ENCODE data around the gene RASGRF1.

- TF ChIP-seq CTCF (IDR thresholded peaks at IDR 0.05) (no peak), EZH2 (IDR thresholded peaks at IDR 0.05; ENCODE audit: borderline replicate concordance, insufficient read depth, low read depth, low read length, poor library complexity, severe bottlenecking) (no peak)
Measured at GRCh38 chr15:79078763-79079410, 11.7 kb downstream of the RASGRF1 start.

All from B cell (primary cell).